Measurements from ENCODE around the gene LUM. TPM values are rescaled to one million over a fixed set of nuclear protein-coding genes. Genes with fewer than 3 reads are reported as not detected.

Gene LUM
- total RNA-seq, 2 donors from 2014 or later: 0.31 TPM; not detected in 1

DNA sequence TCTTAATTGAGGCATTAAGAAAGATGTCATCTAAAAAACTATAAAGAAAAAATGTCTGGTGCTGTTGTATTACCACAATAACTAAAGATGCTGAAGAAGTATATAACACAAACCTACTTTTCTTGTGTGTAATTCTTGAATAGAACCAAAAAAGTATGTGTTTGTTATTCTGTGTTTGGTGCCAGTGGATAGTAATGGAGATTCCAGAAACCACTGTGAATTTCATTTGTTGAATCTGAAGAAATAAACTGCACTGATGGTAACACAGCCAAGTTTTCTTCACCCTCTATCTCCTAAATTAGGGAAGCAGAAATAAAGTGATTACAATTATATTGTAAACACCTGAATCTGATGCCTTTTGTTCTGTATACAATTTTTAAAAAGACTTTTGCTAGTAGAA is 40.4 kb downstream of the LUM start:
- no peaks in the 10 kb centered on the region for H3K9me3 ChIP-seq (ENCODE audit: control insufficient read depth, low read length)
- no peak overlapping the region for H3K27ac ChIP-seq (ENCODE audit: low read depth, low read length)
- Mint-ChIP-seq H3K27me3 (ENCODE audit: insufficient read depth) (no peaks in the 10 kb centered on the region), H3K36me3 (ENCODE audit: low read depth) (no peaks in the 10 kb centered on the region), H3K4me1 (peaks cover 6% of the 10 kb centered on the region), H3K4me3 (no peak overlapping the region), H3K9me3 (no peaks in the 10 kb centered on the region), H3K27ac (no peak overlapping the region)
- TF ChIP-seq, protein P1, sequence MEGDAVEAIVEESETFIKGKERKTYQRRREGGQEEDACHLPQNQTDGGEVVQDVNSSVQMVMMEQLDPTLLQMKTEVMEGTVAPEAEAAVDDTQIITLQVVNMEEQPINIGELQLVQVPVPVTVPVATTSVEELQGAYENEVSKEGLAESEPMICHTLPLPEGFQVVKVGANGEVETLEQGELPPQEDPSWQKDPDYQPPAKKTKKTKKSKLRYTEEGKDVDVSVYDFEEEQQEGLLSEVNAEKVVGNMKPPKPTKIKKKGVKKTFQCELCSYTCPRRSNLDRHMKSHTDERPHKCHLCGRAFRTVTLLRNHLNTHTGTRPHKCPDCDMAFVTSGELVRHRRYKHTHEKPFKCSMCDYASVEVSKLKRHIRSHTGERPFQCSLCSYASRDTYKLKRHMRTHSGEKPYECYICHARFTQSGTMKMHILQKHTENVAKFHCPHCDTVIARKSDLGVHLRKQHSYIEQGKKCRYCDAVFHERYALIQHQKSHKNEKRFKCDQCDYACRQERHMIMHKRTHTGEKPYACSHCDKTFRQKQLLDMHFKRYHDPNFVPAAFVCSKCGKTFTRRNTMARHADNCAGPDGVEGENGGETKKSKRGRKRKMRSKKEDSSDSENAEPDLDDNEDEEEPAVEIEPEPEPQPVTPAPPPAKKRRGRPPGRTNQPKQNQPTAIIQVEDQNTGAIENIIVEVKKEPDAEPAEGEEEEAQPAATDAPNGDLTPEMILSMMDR (conservative IDR thresholded peaks at IDR 0.05): no peak
- no peak overlapping the region for H3K9ac ChIP-seq (ENCODE audit: extremely low read depth, low read length, poor library complexity, severe bottlenecking)
- no peaks in the 10 kb centered on the region for H3K4me1 ChIP-seq (ENCODE audit: control insufficient read depth, insufficient read depth, low read length)
- H3K4me3 ChIP-seq (ENCODE audit: low read length): no peak overlapping the region
- H3K36me3 ChIP-seq (ENCODE audit: control insufficient read depth, insufficient read depth, low read length): no peaks in the 10 kb centered on the region
- H3K27me3 ChIP-seq (ENCODE audit: control insufficient read depth, insufficient read depth, low read length, poor library complexity, severe bottlenecking): no peaks in the 10 kb centered on the region
- no peak for DNase-seq

DNA sequence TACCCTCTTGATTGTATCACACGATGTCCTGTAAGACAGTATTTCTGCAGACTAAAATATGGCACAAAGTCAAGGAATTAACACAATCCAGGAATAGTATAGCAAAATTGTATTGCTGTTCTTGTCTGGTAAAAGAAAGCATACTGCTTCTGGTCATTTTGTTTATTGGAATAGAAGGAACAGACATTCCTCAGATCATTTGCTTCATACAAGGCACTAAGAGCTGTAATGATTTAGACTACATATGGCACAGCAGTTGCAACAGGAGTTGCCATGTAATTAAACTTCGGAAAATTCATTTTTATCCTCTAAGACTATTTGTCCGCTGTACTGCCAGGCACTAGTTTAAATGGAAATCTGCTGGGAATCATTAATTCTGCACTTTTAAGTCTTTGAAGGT is 45.9 kb downstream of the LUM start:
- Histone ChIP-seq H3K4me3 (ENCODE audit: low read length) (no peak overlapping the region), H3K27me3 (ENCODE audit: control insufficient read depth, insufficient read depth, low read length, poor library complexity, severe bottlenecking) (no peaks in the 10 kb centered on the region), H3K4me1 (ENCODE audit: control insufficient read depth, insufficient read depth, low read length) (no peaks in the 10 kb centered on the region), H3K9ac (ENCODE audit: extremely low read depth, low read length, poor library complexity, severe bottlenecking) (no peak overlapping the region), H3K9me3 (ENCODE audit: control insufficient read depth, low read length) (no peaks in the 10 kb centered on the region), H3K36me3 (ENCODE audit: control insufficient read depth, insufficient read depth, low read length) (no peaks in the 10 kb centered on the region), H3K27ac (ENCODE audit: low read depth, low read length) (no peak overlapping the region)
- no peak overlapping the region for H3K27ac Mint-ChIP-seq
- TF ChIP-seq, protein P1 (conservative IDR thresholded peaks at IDR 0.05): no peak
- no peaks in the 10 kb centered on the region for H3K4me1 Mint-ChIP-seq
- no peaks in the 10 kb centered on the region for H3K36me3 Mint-ChIP-seq (ENCODE audit: low read depth)
- no peaks in the 10 kb centered on the region for H3K9me3 Mint-ChIP-seq
- H3K4me3 Mint-ChIP-seq: no peak overlapping the region
- WGBS, 2 experiments (ENCODE audit: insufficient coverage in 1 of 2, insufficient read length in 1 of 2): 95 to 100% methylated on average over 2 to 3 of the region's 3 CpGs
- DNase-seq: no peak
- no peaks in the 10 kb centered on the region for H3K27me3 Mint-ChIP-seq (ENCODE audit: insufficient read depth)

DNA sequence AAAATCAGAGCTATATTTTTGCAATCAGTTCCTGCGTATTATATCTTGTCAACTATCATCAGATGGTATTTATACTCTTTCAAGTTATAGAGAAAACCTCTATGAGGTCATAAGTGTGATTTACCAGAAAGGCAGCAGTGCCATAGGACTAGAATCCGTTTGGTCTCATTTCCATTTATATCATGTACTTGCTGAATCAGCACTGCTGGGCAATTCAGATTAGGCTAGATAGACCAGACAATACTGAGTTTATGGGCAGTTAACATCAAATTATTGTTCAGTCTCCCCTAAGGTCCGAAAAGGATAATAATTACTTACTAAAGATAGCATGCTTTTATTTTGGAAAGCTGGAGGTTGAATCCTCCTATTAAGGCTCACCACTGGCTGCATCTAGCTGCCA is 46.7 kb downstream of the LUM start:
- H3K4me3 Mint-ChIP-seq: no peak overlapping the region
- no peaks in the 10 kb centered on the region for H3K9me3 Mint-ChIP-seq
- Histone ChIP-seq H3K27ac (ENCODE audit: low read depth, low read length) (no peak overlapping the region), H3K27me3 (ENCODE audit: control insufficient read depth, insufficient read depth, low read length, poor library complexity, severe bottlenecking) (no peaks in the 10 kb centered on the region), H3K4me3 (ENCODE audit: low read length) (no peak overlapping the region), H3K9me3 (ENCODE audit: control insufficient read depth, low read length) (no peaks in the 10 kb centered on the region), H3K9ac (ENCODE audit: extremely low read depth, low read length, poor library complexity, severe bottlenecking) (no peak overlapping the region), H3K36me3 (ENCODE audit: control insufficient read depth, insufficient read depth, low read length) (no peaks in the 10 kb centered on the region), H3K4me1 (ENCODE audit: control insufficient read depth, insufficient read depth, low read length) (no peaks in the 10 kb centered on the region)
- no peak overlapping the region for H3K27ac Mint-ChIP-seq
- no peaks in the 10 kb centered on the region for H3K4me1 Mint-ChIP-seq
- no peaks in the 10 kb centered on the region for H3K27me3 Mint-ChIP-seq (ENCODE audit: insufficient read depth)
- WGBS, 2 experiments (ENCODE audit: insufficient coverage in 1 of 2, insufficient read length in 1 of 2): 80 to 100% methylated on average over 3 of the region's 3 CpGs
- no peak for DNase-seq
- TF ChIP-seq, protein P1 (conservative IDR thresholded peaks at IDR 0.05): no peak
- H3K36me3 Mint-ChIP-seq (ENCODE audit: low read depth): no peaks in the 10 kb centered on the region

Measured in endodermal cell (in vitro differentiated cells).